Measurements from ENCODE around the gene GAB2.

The GAB2 gene

DNA sequence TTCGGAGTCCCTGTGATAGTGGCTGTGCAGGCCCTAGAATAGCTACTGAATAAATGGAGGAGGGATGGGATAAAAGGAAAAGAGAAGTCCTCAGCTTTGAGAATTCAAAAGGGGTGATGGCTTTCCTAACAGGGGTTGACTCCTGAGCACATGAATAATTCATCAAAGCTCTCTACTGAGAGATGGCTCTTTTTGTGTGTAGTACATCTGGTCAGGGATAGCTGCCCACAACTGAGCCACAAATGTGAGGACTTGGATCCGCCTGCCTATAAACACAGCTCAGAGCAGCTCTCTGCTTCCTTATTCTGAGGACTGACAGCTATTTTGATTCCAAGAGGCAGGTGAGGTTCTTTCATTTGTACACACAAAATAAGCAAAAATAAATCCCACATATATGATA, 146.6 kb downstream of the GAB2 start:
- TF ChIP-seq ZFX (IDR thresholded peaks at IDR 0.05), result no peak
- TF ChIP-seq, protein P1, sequence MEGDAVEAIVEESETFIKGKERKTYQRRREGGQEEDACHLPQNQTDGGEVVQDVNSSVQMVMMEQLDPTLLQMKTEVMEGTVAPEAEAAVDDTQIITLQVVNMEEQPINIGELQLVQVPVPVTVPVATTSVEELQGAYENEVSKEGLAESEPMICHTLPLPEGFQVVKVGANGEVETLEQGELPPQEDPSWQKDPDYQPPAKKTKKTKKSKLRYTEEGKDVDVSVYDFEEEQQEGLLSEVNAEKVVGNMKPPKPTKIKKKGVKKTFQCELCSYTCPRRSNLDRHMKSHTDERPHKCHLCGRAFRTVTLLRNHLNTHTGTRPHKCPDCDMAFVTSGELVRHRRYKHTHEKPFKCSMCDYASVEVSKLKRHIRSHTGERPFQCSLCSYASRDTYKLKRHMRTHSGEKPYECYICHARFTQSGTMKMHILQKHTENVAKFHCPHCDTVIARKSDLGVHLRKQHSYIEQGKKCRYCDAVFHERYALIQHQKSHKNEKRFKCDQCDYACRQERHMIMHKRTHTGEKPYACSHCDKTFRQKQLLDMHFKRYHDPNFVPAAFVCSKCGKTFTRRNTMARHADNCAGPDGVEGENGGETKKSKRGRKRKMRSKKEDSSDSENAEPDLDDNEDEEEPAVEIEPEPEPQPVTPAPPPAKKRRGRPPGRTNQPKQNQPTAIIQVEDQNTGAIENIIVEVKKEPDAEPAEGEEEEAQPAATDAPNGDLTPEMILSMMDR (conservative IDR thresholded peaks at IDR 0.05), result no peak

GRCh38 chr11:78269806-78270205, 147.8 kb downstream of the GAB2 start:
- H3K27ac ChIP-seq, result no peak overlapping the region
- TF ChIP-seq ZFX (IDR thresholded peaks at IDR 0.05), result no peak
- TF ChIP-seq, protein P1 (conservative IDR thresholded peaks at IDR 0.05), result no peak

More for the DNA sequence above, 146.6 kb downstream of the GAB2 start:
- no peak overlapping the region for H3K27ac ChIP-seq

DNA sequence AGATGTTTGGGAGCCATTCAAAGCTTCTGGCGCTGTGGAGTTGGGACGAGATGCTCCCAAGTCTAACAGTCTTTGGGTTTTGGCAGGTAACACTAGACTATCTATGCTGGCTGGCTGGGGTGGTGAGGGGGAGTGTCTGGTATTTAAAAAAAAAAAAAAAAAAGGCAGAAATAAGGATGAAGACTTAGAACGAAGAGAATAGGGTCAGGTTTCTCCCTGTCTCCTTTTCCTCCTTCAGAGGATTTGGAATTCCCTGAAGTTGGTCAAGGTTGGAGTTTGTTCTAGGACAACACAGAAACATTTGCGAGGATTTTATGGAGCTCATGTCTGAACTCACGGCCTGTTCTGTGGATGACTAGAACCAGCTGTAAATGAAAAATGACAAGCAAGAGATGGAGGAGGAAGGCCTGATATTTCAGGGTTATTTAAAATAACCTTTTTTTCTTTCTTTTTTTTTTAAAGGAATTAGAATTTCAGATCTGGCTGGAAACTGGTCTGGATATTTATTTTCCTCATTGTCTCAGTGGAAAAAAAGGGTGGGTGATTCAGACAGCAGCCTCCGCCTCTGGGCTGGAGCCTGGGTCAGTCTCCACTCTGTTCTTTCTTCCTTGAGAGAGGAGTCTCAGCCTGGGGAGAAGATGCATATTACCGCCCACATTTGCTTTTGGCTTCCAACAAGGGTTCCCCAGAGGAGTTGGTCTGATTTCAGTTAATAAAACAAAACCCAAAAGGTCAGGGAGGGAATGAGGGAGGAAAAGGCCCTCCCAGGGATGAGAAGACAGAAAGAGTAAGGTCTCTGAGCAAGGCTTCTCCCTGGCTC, 148.8 kb downstream of the GAB2 start:
- no peak overlapping the region for H3K27ac ChIP-seq
- no peak for TF ChIP-seq ZFX (IDR thresholded peaks at IDR 0.05)
- TF ChIP-seq, protein P1 (conservative IDR thresholded peaks at IDR 0.05), result no peak

DNA sequence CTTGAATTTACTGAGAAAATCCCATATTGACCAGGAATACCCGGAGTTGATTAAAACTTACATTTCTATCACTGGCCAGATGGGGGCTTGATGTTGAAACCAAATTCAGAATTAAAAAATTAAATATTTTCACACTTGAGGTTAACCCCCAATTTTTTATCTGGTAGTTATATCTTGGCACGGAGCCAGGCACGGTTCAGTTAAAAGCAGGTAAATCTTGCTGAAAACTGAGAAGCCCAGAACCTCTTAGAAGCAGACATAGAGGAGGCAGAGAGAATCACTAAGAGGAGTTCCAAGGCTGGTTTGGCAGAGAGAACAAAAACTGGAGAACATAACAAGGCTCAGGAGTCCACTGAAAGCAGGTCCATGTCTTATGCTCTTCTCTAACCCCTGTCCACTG, 151.2 kb downstream of the GAB2 start:
- TF ChIP-seq ZFX (IDR thresholded peaks at IDR 0.05), result no peak
- TF ChIP-seq, protein P1 (conservative IDR thresholded peaks at IDR 0.05), result peak; percentile 10; the same call in 1 of the 2 replicates
- H3K27ac ChIP-seq, result no peak overlapping the region

DNA sequence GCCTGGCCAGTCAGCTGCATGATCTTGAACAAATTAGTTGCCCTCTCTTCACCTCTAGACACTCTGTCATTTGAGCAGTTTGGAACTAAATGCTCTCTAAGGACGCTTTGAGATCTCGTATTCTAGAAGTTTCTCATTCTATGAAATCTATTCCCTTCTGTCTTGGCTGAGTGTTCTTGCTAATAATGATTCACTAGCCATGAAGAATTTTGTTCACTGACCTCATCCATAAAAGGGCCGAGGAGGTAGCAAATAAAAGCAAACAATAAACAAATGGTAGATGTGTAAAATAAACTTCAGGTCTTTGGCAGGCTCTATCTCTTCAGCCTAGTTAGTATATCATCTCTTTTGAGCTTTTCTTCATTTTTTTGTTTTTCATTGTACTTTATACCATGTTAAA, 152.3 kb downstream of the GAB2 start:
- H3K27ac ChIP-seq, result no peak overlapping the region

GRCh38 chr11:78262691-78263090, 154.9 kb downstream of the GAB2 start:
- TF ChIP-seq ZFX (IDR thresholded peaks at IDR 0.05), result no peak
- TF ChIP-seq, protein P1 (conservative IDR thresholded peaks at IDR 0.05), result no peak
- H3K27ac ChIP-seq, result no peak overlapping the region

More for the DNA sequence above, 152.3 kb downstream of the GAB2 start:
- TF ChIP-seq, protein P1 (conservative IDR thresholded peaks at IDR 0.05), result no peak
- TF ChIP-seq ZFX (IDR thresholded peaks at IDR 0.05), result no peak

GRCh38 chr11:78262238-78262637, 155.4 kb downstream of the GAB2 start:
- TF ChIP-seq, protein P1 (conservative IDR thresholded peaks at IDR 0.05), result no peak
- TF ChIP-seq ZFX (IDR thresholded peaks at IDR 0.05), result no peak

More at GRCh38 chr11:78262238-78262637, 155.4 kb downstream of the GAB2 start:
- H3K27ac ChIP-seq, result no peak overlapping the region
